ENCODE measurements around the gene ABCB1.

DNA sequence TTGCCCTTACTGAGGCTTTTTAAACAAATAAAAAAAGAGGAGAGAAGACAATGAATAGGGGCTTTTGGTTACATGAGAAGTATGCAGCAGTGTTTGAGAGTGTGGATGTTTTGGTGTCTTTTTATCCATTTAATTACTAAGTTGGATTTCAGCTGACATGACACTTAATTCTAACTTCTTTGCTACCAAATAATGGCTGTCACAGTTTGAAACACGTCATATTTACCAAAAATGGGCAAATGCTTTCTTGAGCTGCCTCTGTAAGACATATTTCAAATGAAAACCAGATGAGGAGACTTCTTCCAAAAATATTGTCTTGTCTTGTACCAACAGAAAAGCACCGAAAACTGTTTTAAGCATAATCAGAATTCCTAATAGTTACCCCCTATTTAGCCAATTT lies 129.2 kb downstream of the ABCB1 start:
- TF ChIP-seq, protein P1, sequence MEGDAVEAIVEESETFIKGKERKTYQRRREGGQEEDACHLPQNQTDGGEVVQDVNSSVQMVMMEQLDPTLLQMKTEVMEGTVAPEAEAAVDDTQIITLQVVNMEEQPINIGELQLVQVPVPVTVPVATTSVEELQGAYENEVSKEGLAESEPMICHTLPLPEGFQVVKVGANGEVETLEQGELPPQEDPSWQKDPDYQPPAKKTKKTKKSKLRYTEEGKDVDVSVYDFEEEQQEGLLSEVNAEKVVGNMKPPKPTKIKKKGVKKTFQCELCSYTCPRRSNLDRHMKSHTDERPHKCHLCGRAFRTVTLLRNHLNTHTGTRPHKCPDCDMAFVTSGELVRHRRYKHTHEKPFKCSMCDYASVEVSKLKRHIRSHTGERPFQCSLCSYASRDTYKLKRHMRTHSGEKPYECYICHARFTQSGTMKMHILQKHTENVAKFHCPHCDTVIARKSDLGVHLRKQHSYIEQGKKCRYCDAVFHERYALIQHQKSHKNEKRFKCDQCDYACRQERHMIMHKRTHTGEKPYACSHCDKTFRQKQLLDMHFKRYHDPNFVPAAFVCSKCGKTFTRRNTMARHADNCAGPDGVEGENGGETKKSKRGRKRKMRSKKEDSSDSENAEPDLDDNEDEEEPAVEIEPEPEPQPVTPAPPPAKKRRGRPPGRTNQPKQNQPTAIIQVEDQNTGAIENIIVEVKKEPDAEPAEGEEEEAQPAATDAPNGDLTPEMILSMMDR (IDR thresholded peaks at IDR 0.05), result no peak
- TF ChIP-seq POLR2AphosphoS5 (IDR thresholded peaks at IDR 0.05), result no peak
